Effector memory CD4-positive, alpha-beta T cell (primary cell): ENCODE data around the gene FER1L5.

ENCODE experiments used
- DNase-seq, 3 donors: peaks; one replicate each; pipeline ENCODE4 v3.0.0-alpha.2; 2020
- H3K27ac ChIP-seq: 2 replicates; pipeline ENCODE4 v1.7.0; 2013; ENCODE audit warnings: mild to moderate bottlenecking, low read length, moderate library complexity; ENCODE audit not compliant: insufficient read depth, poor library complexity, severe bottlenecking
- H3K27me3 ChIP-seq: replicated peaks from 2 replicates; pipeline ENCODE4 v1.7.0; 2013; ENCODE audit warnings: mild to moderate bottlenecking, low read length; ENCODE audit not compliant: insufficient read depth, control insufficient read depth, poor library complexity, severe bottlenecking
- H3K36me3 ChIP-seq: 2 replicates; pipeline ENCODE4 v1.7.0; 2013; ENCODE audit warnings: mild to moderate bottlenecking, low read length, moderate library complexity; ENCODE audit not compliant: control insufficient read depth, insufficient read depth
- H3K4me1 ChIP-seq: 2 replicates; pipeline ENCODE4 v1.7.0; 2013; ENCODE audit warnings: low read length, mild to moderate bottlenecking; ENCODE audit not compliant: control insufficient read depth, insufficient read depth, poor library complexity, severe bottlenecking
- H3K4me3 ChIP-seq: 2 replicates; pipeline ENCODE4 v1.7.0; 2013; ENCODE audit warnings: low read length, low read depth, mild to moderate bottlenecking; ENCODE audit not compliant: insufficient read depth, poor library complexity, severe bottlenecking
- H3K9me3 ChIP-seq: 2 replicates; pipeline ENCODE4 v1.7.0; 2013; ENCODE audit warnings: mild to moderate bottlenecking, low read length, moderate library complexity; ENCODE audit not compliant: control insufficient read depth

The FER1L5 gene

GRCh38 chr2:96695602-96696001 lies 53.0 kb downstream of the FER1L5 start:
- no peaks in the 10 kb centered on the region for H3K9me3 ChIP-seq
- H3K27ac ChIP-seq = no peak overlapping the region
- no peaks in the 10 kb centered on the region for H3K27me3 ChIP-seq
- DNase-seq = no peak
- H3K4me1 ChIP-seq = no peaks in the 10 kb centered on the region
- no peak overlapping the region for H3K4me3 ChIP-seq
- no peaks in the 10 kb centered on the region for H3K36me3 ChIP-seq

- H3K4me3 ChIP-seq = no peak overlapping the region
- no peak overlapping the region for H3K27ac ChIP-seq
- H3K27me3 ChIP-seq = no peaks in the 10 kb centered on the region
- no peaks in the 10 kb centered on the region for H3K4me1 ChIP-seq
- no peaks in the 10 kb centered on the region for H3K36me3 ChIP-seq
- H3K9me3 ChIP-seq = no peaks in the 10 kb centered on the region
- DNase-seq = no peak
Measured at GRCh38 chr2:96697476-96697875, 54.9 kb downstream of the FER1L5 start.

DNA sequence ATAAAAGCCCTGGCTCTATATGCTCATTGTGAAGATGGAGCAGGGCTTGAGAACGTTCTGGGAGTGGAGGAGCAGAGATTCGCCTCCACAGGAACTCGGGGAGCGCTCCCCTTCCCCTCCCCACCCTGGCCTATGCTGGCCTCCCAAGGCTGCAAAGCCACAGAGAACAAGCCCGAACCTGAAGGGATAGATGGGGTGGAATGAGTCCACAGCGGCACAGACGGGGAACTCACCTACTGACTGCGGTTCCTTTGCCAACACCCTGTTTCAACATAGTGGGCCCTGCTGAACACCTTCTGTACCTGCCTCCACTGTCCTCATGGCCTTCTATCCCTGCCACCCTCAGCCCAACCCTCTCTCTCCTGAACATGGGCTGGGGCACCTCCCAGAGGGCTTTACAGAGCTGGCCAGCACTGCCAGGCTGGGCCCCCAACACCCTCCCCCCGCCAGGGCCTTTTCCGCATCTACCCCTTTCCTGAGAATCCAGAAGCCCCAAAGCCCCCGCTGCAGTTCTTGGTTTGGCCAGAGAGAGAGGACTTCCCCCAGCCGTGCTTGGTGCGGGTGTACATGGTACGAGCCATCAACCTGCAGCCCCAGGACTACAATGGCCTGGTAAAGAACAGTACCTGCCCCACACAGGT lies 55.8 kb downstream of the FER1L5 start:
- Histone ChIP-seq H3K4me3 (no peak overlapping the region), H3K27ac (no peak overlapping the region), H3K4me1 (no peaks in the 10 kb centered on the region), H3K36me3 (no peaks in the 10 kb centered on the region), H3K27me3 (no peaks in the 10 kb centered on the region), H3K9me3 (no peaks in the 10 kb centered on the region)
- no peak for DNase-seq

DNA sequence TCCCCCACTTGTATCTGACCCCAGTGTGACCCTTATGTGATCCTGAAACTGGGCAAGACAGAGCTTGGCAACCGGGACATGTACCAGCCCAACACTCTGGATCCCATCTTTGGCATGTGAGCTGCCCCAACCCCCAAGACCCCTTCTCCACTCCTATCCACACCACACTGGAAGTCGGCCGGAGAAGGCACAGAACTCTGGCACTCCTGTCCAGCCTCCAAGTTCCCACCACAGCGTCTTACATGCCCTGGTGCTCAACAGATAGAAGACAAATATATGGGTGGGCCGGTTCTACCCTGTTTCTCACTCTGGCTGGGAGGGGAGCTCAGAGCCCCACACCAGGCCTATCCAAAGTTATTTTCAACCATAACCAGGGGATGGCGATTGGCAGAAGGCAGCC lies 56.5 kb downstream of the FER1L5 start:
- Histone ChIP-seq H3K36me3 (no peaks in the 10 kb centered on the region), H3K4me3 (no peak overlapping the region)
- DNase-seq = no peak

GRCh38 chr2:96699621-96700020 lies 57.1 kb downstream of the FER1L5 start:
- Histone ChIP-seq H3K4me3 (no peak overlapping the region), H3K4me1 (no peaks in the 10 kb centered on the region), H3K27me3 (no peaks in the 10 kb centered on the region), H3K36me3 (no peaks in the 10 kb centered on the region), H3K27ac (no peak overlapping the region), H3K9me3 (no peaks in the 10 kb centered on the region)
- no peak for DNase-seq

More for the DNA sequence above, 56.5 kb downstream of the FER1L5 start:
- Histone ChIP-seq H3K27me3 (no peaks in the 10 kb centered on the region), H3K9me3 (no peaks in the 10 kb centered on the region), H3K27ac (no peak overlapping the region), H3K4me1 (no peaks in the 10 kb centered on the region)

DNA sequence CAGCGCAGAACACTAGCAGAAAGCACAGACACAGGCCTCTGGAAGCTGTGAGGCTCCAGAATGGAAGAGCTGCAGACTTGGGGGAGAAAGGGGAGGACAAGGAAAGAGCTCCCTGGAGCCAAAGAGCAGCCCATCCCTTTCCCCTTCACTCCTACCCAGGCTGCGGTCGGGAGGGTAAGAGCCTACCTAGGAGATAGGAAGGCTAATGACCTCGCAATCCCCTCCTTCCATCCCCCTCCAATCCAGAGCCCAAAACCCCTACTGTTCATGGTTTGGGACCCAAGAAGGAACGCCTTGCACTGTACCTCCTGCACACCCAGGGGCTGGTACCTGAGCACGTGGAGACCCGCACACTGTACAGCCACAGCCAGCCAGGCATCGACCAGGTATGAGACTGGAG lies 57.5 kb downstream of the FER1L5 start:
- Histone ChIP-seq H3K4me3 (no peak overlapping the region), H3K4me1 (no peaks in the 10 kb centered on the region), H3K36me3 (peaks cover 4% of the 10 kb centered on the region), H3K27me3 (no peaks in the 10 kb centered on the region), H3K27ac (no peak overlapping the region), H3K9me3 (no peaks in the 10 kb centered on the region)
- DNase-seq = no peak

DNA sequence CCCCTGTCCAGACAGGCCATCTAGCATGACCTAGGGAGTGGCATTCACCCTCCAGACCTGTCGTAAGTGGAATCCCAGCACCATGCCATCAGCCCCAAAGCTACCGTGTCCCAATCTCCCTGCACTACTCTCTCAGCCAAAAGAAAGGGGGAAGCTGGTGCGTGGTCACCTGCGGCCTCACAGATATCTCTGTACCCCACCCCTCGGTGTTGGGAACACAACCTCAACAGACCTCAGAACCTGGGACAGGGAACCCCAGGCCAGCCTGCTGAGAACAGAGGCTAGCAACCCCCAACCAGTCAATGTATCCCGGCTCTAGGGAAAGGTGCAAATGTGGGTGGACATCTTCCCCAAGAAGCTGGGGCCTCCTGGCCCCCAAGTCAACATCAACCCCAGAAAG lies 59.1 kb downstream of the FER1L5 start:
- Histone ChIP-seq H3K9me3 (no peaks in the 10 kb centered on the region), H3K27me3 (no peaks in the 10 kb centered on the region), H3K4me3 (no peak overlapping the region), H3K36me3 (peaks cover 17% of the 10 kb centered on the region), H3K27ac (no peak overlapping the region), H3K4me1 (no peaks in the 10 kb centered on the region)
- no peak for DNase-seq

DNA sequence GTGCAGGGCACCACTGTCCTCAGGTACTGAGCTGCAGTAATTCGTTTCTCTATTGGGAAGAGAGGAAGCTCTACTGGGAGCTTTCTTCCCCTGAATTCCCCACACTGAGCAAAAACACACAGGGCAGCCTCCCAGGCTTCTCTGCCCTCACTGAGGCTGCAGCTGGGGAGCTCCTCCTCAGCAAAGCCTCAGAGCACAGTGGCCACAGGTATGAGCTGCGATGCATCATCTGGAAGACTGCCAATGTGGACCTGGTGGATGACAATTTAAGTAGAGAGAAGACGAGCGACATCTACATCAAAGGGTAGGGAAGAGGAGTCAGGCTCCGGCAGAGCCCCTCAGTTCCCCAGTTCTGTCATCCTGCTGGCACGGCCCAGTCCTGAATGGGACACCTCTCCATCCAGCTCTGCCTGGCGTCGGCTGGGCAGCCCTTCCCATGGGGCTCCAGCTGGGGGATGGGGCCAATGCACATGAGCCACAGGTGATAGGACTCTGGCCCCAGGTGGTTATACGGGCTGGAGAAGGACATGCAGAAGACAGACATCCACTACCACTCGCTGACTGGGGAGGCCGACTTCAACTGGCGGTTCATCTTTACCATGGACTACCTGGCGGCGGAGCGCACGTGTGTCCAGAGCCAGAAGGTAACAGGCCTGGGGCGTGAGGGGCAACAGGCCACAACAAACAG lies 59.7 kb downstream of the FER1L5 start:
- no peak for DNase-seq
- H3K4me3 ChIP-seq = no peak overlapping the region
- no peaks in the 10 kb centered on the region for H3K4me1 ChIP-seq
- H3K36me3 ChIP-seq = peaks cover 23% of the 10 kb centered on the region
- H3K27ac ChIP-seq = no peak overlapping the region
- H3K9me3 ChIP-seq = no peaks in the 10 kb centered on the region
- no peaks in the 10 kb centered on the region for H3K27me3 ChIP-seq

- no peak overlapping the region for H3K27ac ChIP-seq
- no peaks in the 10 kb centered on the region for H3K9me3 ChIP-seq
- H3K4me1 ChIP-seq = no peaks in the 10 kb centered on the region
- DNase-seq = no peak
- no peak overlapping the region for H3K4me3 ChIP-seq
- peaks cover 31% of the 10 kb centered on the region for H3K36me3 ChIP-seq
- H3K27me3 ChIP-seq = no peaks in the 10 kb centered on the region
Measured at GRCh38 chr2:96703021-96703751, 60.6 kb downstream of the FER1L5 start.

- H3K27me3 ChIP-seq = no peaks in the 10 kb centered on the region
- no peaks in the 10 kb centered on the region for H3K9me3 ChIP-seq
- H3K27ac ChIP-seq = no peak overlapping the region
- no peak for DNase-seq
- H3K4me3 ChIP-seq = no peak overlapping the region
- peaks cover 49% of the 10 kb centered on the region for H3K36me3 ChIP-seq
- no peaks in the 10 kb centered on the region for H3K4me1 ChIP-seq
Measured at GRCh38 chr2:96710985-96711384, 68.4 kb downstream of the FER1L5 start.
